ENCODE results near the gene ORC3.

DNA sequence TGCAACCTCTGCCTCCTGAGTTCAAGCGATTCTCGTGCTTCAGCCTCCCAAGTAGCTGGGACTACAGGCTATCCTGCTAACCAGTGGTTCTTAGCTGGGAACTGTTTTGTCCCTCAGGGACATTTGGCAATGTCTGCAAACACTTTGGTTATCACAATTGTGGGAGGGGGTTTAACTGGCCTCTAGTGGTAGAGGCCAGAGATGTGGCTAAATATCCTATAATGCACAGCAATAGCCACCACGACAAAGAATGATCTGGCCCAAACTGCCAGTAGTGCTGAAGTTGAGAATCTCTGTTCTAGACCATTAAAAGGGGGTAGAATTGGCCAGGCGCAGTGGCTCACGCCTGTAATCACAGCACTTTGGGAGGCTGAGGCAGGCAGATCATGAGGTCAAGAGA is 83.3 kb downstream of the ORC3 start:
- no peak for TF ChIP-seq EZH2 (IDR thresholded peaks at IDR 0.05; ENCODE audit: insufficient read depth, poor library complexity, severe bottlenecking)
- no peak for TF ChIP-seq EZH2phosphoT487 (IDR thresholded peaks at IDR 0.05; ENCODE audit: insufficient read depth, low read depth)

Measured in GM23248 (cell line).